Measurements from ENCODE around the gene GALNS.

GRCh38 chr16:88854306-88855111, 2.2 kb downstream of the GALNS start:
- TF ChIP-seq CTCF (IDR thresholded peaks at IDR 0.05) (no peak), POLR2A (IDR thresholded peaks at IDR 0.05) (no peak)

Measured in adrenal gland (tissue), 5 donors.